Measurements from ENCODE around the gene IDH1. TPM values are rescaled to one million over a fixed set of nuclear protein-coding genes. Genes with fewer than 3 reads are reported as not detected.

Gene IDH1
- total RNA-seq, 4 donors from 2014 or later, result 115 to 299 (median 184) TPM

DNA sequence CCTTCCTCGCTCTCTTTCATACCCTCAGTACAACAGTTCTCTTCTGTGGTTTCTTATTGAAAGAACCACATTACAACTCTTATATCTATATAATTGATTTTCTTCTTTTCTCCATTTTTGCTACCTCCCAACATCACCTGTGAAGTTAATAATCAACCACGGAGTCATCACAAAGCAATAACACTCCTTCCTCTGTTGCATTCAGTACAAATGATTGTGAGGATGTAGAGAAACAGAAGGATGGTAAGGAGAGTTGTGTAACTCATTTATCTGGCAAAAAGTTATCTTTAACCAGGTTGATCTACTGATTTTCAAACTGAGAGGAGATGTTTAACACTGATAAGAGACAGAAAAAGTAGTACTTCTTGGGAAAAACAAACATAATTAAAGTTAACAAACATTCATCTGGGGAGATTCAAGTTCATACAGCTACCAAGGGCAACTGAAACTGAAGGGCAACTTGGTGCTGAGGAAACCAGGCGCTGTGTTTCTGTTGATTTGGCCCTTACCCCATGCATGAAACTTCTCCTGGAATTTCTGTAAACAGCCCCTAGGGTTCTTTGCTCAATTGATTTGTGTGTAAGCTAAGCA is 14.2 kb downstream of the IDH1 start:
- Histone ChIP-seq H3K27me3 (no peaks in the 10 kb centered on the region), H3K36me3 (peaks cover 0 to 79% (median 0%) of the 10 kb centered on the region in 3 donors), H3K27ac (no peak overlapping the region), H3K4me3 (no peak overlapping the region), H3K4me1 (peaks cover 0 to 11% (median 2%) of the 10 kb centered on the region in 4 donors), H3K9me3 (no peaks in the 10 kb centered on the region)
- TF ChIP-seq POLR2A (IDR thresholded peaks at IDR 0.05), result no peak
- TF ChIP-seq, protein P1, sequence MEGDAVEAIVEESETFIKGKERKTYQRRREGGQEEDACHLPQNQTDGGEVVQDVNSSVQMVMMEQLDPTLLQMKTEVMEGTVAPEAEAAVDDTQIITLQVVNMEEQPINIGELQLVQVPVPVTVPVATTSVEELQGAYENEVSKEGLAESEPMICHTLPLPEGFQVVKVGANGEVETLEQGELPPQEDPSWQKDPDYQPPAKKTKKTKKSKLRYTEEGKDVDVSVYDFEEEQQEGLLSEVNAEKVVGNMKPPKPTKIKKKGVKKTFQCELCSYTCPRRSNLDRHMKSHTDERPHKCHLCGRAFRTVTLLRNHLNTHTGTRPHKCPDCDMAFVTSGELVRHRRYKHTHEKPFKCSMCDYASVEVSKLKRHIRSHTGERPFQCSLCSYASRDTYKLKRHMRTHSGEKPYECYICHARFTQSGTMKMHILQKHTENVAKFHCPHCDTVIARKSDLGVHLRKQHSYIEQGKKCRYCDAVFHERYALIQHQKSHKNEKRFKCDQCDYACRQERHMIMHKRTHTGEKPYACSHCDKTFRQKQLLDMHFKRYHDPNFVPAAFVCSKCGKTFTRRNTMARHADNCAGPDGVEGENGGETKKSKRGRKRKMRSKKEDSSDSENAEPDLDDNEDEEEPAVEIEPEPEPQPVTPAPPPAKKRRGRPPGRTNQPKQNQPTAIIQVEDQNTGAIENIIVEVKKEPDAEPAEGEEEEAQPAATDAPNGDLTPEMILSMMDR (IDR thresholded peaks at IDR 0.05), result no peak
- no peak for DNase-seq

DNA sequence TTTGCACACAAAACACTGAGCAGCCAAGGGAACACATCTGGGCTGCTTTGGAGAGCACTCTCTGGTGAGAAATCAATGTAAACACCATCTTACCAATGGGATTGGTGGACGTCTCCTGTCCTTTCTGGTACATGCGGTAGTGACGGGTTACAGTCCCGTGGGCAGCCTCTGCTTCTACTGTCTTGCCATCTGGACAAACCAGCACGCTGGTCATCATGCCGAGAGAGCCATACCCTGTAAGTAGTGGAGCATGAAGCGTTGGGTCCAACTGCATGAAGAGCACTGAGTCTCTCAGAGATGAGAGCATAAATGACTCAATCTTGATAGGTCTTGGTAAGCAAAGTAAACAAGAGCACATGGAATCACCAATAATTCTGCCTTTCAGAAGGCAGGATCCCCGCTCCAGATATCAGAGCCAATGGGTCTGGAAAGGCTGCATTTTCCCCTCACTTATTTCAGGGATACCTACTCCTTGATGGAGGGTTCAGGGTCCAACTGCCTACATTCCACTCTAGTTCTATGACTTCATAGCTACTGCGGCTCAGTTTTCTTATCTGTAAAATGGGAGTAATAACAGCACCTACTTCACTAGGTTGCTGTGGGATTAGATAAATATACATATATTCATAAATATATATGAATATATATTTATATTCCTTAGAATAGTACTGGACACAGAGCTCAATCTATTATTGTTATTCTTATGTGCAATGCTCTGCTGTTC is 14.9 kb downstream of the IDH1 start:
- Histone ChIP-seq H3K27me3 (no peaks in the 10 kb centered on the region), H3K9me3 (no peaks in the 10 kb centered on the region), H3K27ac (no peak overlapping the region), H3K36me3 (peaks cover 0 to 77% (median 0%) of the 10 kb centered on the region in 3 donors), H3K4me3 (no peak overlapping the region), H3K4me1 (peaks cover 0 to 9% (median 2%) of the 10 kb centered on the region in 4 donors)
- TF ChIP-seq, protein P1 (IDR thresholded peaks at IDR 0.05), result no peak
- TF ChIP-seq POLR2A (IDR thresholded peaks at IDR 0.05), result no peak
- DNase-seq, result no peak

DNA sequence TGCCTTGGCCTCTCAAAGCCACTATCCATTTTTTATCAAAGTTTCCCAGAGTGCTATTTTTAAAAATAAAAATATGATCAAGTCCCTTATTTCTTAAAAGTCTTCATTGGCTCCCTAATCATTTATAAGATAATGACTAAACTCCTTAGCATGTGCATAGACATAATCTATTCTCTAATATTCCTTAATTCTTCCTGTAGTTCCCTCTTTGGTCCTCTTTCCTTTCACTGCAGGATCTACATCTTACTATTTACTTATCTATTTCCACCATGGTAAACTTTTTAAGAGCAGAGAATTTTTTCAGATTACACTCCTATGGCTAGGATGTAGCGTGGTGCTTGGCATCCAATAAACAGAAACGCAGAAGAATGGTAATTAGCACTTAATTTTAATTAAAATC is 19.0 kb downstream of the IDH1 start:
- Histone ChIP-seq H3K4me3 (no peak overlapping the region), H3K9me3 (no peaks in the 10 kb centered on the region), H3K27ac (no peak overlapping the region), H3K27me3 (no peaks in the 10 kb centered on the region), H3K36me3 (peaks cover 0 to 41% (median 0%) of the 10 kb centered on the region in 3 donors), H3K4me1 (no peaks in the 10 kb centered on the region)
- TF ChIP-seq, protein P1 (IDR thresholded peaks at IDR 0.05), result no peak
- no peak for TF ChIP-seq POLR2A (IDR thresholded peaks at IDR 0.05)
- DNase-seq, result no peak

DNA sequence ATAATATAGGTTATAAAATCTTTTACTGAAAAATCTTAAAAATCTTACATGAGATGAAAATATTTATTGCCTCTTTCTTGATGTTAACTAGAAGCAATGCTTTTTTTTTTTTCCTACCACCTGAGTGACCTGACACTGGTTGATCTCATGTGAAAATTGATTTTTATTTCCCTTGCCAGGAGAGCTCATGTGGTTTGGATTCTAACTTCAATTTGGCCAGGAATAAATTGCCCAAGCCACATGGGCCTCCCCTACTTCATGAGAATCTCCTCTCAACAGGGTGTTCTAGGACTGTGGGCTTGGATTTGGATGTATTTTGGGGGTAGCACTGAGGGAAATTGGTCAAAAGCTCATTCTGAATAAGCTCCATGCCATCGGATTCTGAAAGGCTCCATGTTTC is 20.1 kb downstream of the IDH1 start:
- TF ChIP-seq, protein P1 (IDR thresholded peaks at IDR 0.05), result no peak
- no peak for TF ChIP-seq POLR2A (IDR thresholded peaks at IDR 0.05)
- Histone ChIP-seq H3K36me3 (peaks cover 0 to 35% (median 0%) of the 10 kb centered on the region in 3 donors), H3K4me3 (no peak overlapping the region), H3K9me3 (no peaks in the 10 kb centered on the region), H3K27ac (no peak overlapping the region), H3K27me3 (no peaks in the 10 kb centered on the region), H3K4me1 (no peaks in the 10 kb centered on the region)
- DNase-seq, result no peak

DNA sequence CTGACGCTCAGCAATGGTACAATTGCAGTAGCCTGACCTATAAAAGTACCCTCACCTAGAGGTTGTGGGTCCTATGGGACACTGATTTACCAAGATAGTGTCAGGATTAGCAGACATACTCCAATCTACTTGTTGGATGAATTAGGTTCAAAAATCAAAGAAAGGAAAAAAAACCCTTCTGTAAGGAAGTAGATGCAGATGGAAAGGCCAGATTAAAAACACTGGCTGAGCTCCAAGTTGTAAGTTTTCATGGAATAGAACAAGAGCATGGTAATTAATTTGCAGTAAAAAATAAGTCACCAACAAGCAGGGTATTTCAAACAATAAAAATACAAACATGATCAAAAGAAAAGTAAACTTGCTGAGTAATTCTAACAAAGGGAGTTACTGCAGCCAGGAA is 26.4 kb downstream of the IDH1 start:
- H3K4me1 ChIP-seq, result no peaks in the 10 kb centered on the region
- no peak for TF ChIP-seq POLR2A (IDR thresholded peaks at IDR 0.05)
- TF ChIP-seq, protein P1 (IDR thresholded peaks at IDR 0.05), result no peak

More for the DNA sequence above, 26.4 kb downstream of the IDH1 start:
- Histone ChIP-seq H3K27me3 (no peaks in the 10 kb centered on the region), H3K4me3 (no peak overlapping the region), H3K27ac (no peak overlapping the region), H3K9me3 (no peaks in the 10 kb centered on the region), H3K36me3 (no peaks in the 10 kb centered on the region)
- no peak for DNase-seq

All from Peyer's patch (tissue), 4 donors.